ENCODE data around the gene TSPAN5. TPM values are rescaled to one million over a fixed set of nuclear protein-coding genes. Genes with fewer than 3 reads are reported as not detected.
A peak's percentile ranks its signal among the peaks of the same experiment; 100 is the strongest.

TSPAN5 gene
- polyA plus RNA-seq, 2 donors, result 8.8 to 9.8 TPM

GRCh38 chr4:98688411-98689290 is 30.2 kb upstream of the TSPAN5 start:
- Histone ChIP-seq H3K4me1 (ENCODE audit: control insufficient read depth in 2 of 2, insufficient read depth in 2 of 2, low read length in 1 of 2) (no peaks in the 10 kb centered on the region), H3K27ac (ENCODE audit: low read depth in 2 of 2, low read length in 1 of 2) (peak overlapping the region in 1 of 2 donors; percentile 32), H3K4me3 (ENCODE audit: low read depth in 1 of 2, low read length in 2 of 2) (no peak overlapping the region), H3K9me3 (ENCODE audit: control insufficient read depth in 2 of 2, insufficient read depth in 1 of 2, low read depth in 1 of 2, low read length in 1 of 2) (no peaks in the 10 kb centered on the region), H3K36me3 (ENCODE audit: control insufficient read depth in 2 of 2, insufficient read depth in 2 of 2, low read length in 1 of 2) (no peaks in the 10 kb centered on the region), H3K27me3 (ENCODE audit: control insufficient read depth in 1 of 2, insufficient read depth in 2 of 2, low read length in 2 of 2) (no peaks in the 10 kb centered on the region)
- WGBS, 2 donors, result 36% methylated on average over 5 of the region's 5 CpGs

- H3K27me3 ChIP-seq (ENCODE audit: control insufficient read depth in 1 of 2, insufficient read depth in 2 of 2, low read length in 2 of 2), result no peaks in the 10 kb centered on the region
- H3K36me3 ChIP-seq (ENCODE audit: control insufficient read depth in 2 of 2, insufficient read depth in 2 of 2, low read length in 1 of 2), result no peaks in the 10 kb centered on the region
- no peak overlapping the region for H3K27ac ChIP-seq (ENCODE audit: low read depth in 2 of 2, low read length in 1 of 2)
- H3K4me3 ChIP-seq (ENCODE audit: low read depth in 1 of 2, low read length in 2 of 2), result no peak overlapping the region
- H3K4me1 ChIP-seq (ENCODE audit: control insufficient read depth in 2 of 2, insufficient read depth in 2 of 2, low read length in 1 of 2), result no peaks in the 10 kb centered on the region
- no peaks in the 10 kb centered on the region for H3K9me3 ChIP-seq (ENCODE audit: control insufficient read depth in 2 of 2, insufficient read depth in 1 of 2, low read depth in 1 of 2, low read length in 1 of 2)
- 60 to 61% methylated on average over 1 of the region's 1 CpG for WGBS, 2 donors
Measured at GRCh38 chr4:98687876-98688275, 29.5 kb upstream of the TSPAN5 start.

GRCh38 chr4:98686847-98687246 is 28.4 kb upstream of the TSPAN5 start:
- H3K9me3 ChIP-seq (ENCODE audit: control insufficient read depth in 2 of 2, insufficient read depth in 1 of 2, low read depth in 1 of 2, low read length in 1 of 2), result no peaks in the 10 kb centered on the region
- no peak overlapping the region for H3K4me3 ChIP-seq (ENCODE audit: low read depth in 1 of 2, low read length in 2 of 2)
- no peaks in the 10 kb centered on the region for H3K27me3 ChIP-seq (ENCODE audit: control insufficient read depth in 1 of 2, insufficient read depth in 2 of 2, low read length in 2 of 2)
- H3K27ac ChIP-seq (ENCODE audit: low read depth in 2 of 2, low read length in 1 of 2), result no peak overlapping the region
- H3K4me1 ChIP-seq (ENCODE audit: control insufficient read depth in 2 of 2, insufficient read depth in 2 of 2, low read length in 1 of 2), result no peaks in the 10 kb centered on the region
- 28 to 59% methylated on average over 1 of the region's 1 CpG for WGBS, 2 donors
- H3K36me3 ChIP-seq (ENCODE audit: control insufficient read depth in 2 of 2, insufficient read depth in 2 of 2, low read length in 1 of 2), result no peaks in the 10 kb centered on the region

- Histone ChIP-seq H3K4me3 (ENCODE audit: low read depth in 1 of 2, low read length in 2 of 2) (no peak overlapping the region), H3K4me1 (ENCODE audit: control insufficient read depth in 2 of 2, insufficient read depth in 2 of 2, low read length in 1 of 2) (no peaks in the 10 kb centered on the region), H3K27ac (ENCODE audit: low read depth in 2 of 2, low read length in 1 of 2) (no peak overlapping the region), H3K9me3 (ENCODE audit: control insufficient read depth in 2 of 2, insufficient read depth in 1 of 2, low read depth in 1 of 2, low read length in 1 of 2) (no peaks in the 10 kb centered on the region), H3K36me3 (ENCODE audit: control insufficient read depth in 2 of 2, insufficient read depth in 2 of 2, low read length in 1 of 2) (no peaks in the 10 kb centered on the region), H3K27me3 (ENCODE audit: control insufficient read depth in 1 of 2, insufficient read depth in 2 of 2, low read length in 2 of 2) (no peaks in the 10 kb centered on the region)
- WGBS, 2 donors, result 68 to 77% methylated on average over 3 of the region's 3 CpGs
Measured at GRCh38 chr4:98686043-98686707, 27.8 kb upstream of the TSPAN5 start.

GRCh38 chr4:98685225-98686042 is 27.0 kb upstream of the TSPAN5 start:
- H3K36me3 ChIP-seq (ENCODE audit: control insufficient read depth in 2 of 2, insufficient read depth in 2 of 2, low read length in 1 of 2), result no peaks in the 10 kb centered on the region
- H3K4me3 ChIP-seq (ENCODE audit: low read depth in 1 of 2, low read length in 2 of 2), result no peak overlapping the region
- H3K4me1 ChIP-seq (ENCODE audit: control insufficient read depth in 2 of 2, insufficient read depth in 2 of 2, low read length in 1 of 2), result no peaks in the 10 kb centered on the region
- H3K9me3 ChIP-seq (ENCODE audit: control insufficient read depth in 2 of 2, insufficient read depth in 1 of 2, low read depth in 1 of 2, low read length in 1 of 2), result no peaks in the 10 kb centered on the region
- no peaks in the 10 kb centered on the region for H3K27me3 ChIP-seq (ENCODE audit: control insufficient read depth in 1 of 2, insufficient read depth in 2 of 2, low read length in 2 of 2)
- no peak overlapping the region for H3K27ac ChIP-seq (ENCODE audit: low read depth in 2 of 2, low read length in 1 of 2)
- WGBS, 2 donors, result 65 to 72% methylated on average over 8 of the region's 8 CpGs

- no peaks in the 10 kb centered on the region for H3K4me1 ChIP-seq (ENCODE audit: control insufficient read depth in 2 of 2, insufficient read depth in 2 of 2, low read length in 1 of 2)
- H3K9me3 ChIP-seq (ENCODE audit: control insufficient read depth in 2 of 2, insufficient read depth in 1 of 2, low read depth in 1 of 2, low read length in 1 of 2), result no peaks in the 10 kb centered on the region
- H3K27ac ChIP-seq (ENCODE audit: low read depth in 2 of 2, low read length in 1 of 2), result no peak overlapping the region
- 82 to 88% methylated on average over 2 of the region's 2 CpGs for WGBS, 2 donors
- H3K36me3 ChIP-seq (ENCODE audit: control insufficient read depth in 2 of 2, insufficient read depth in 2 of 2, low read length in 1 of 2), result no peaks in the 10 kb centered on the region
- no peak overlapping the region for H3K4me3 ChIP-seq (ENCODE audit: low read depth in 1 of 2, low read length in 2 of 2)
- no peaks in the 10 kb centered on the region for H3K27me3 ChIP-seq (ENCODE audit: control insufficient read depth in 1 of 2, insufficient read depth in 2 of 2, low read length in 2 of 2)
Measured at GRCh38 chr4:98682719-98683118, 24.3 kb upstream of the TSPAN5 start.

GRCh38 chr4:98680806-98681205 is 22.4 kb upstream of the TSPAN5 start:
- H3K27me3 ChIP-seq (ENCODE audit: control insufficient read depth in 1 of 2, insufficient read depth in 2 of 2, low read length in 2 of 2), result no peaks in the 10 kb centered on the region
- H3K4me3 ChIP-seq (ENCODE audit: low read depth in 1 of 2, low read length in 2 of 2), result no peak overlapping the region
- no peaks in the 10 kb centered on the region for H3K4me1 ChIP-seq (ENCODE audit: control insufficient read depth in 2 of 2, insufficient read depth in 2 of 2, low read length in 1 of 2)
- no peaks in the 10 kb centered on the region for H3K36me3 ChIP-seq (ENCODE audit: control insufficient read depth in 2 of 2, insufficient read depth in 2 of 2, low read length in 1 of 2)
- no peaks in the 10 kb centered on the region for H3K9me3 ChIP-seq (ENCODE audit: control insufficient read depth in 2 of 2, insufficient read depth in 1 of 2, low read depth in 1 of 2, low read length in 1 of 2)
- no peak overlapping the region for H3K27ac ChIP-seq (ENCODE audit: low read depth in 2 of 2, low read length in 1 of 2)

GRCh38 chr4:98679738-98680137 is 21.3 kb upstream of the TSPAN5 start:
- no peak overlapping the region for H3K4me3 ChIP-seq (ENCODE audit: low read depth in 1 of 2, low read length in 2 of 2)
- H3K36me3 ChIP-seq (ENCODE audit: control insufficient read depth in 2 of 2, insufficient read depth in 2 of 2, low read length in 1 of 2), result no peaks in the 10 kb centered on the region
- WGBS, 2 donors, result 63 to 66% methylated on average over 4 of the region's 4 CpGs
- no peaks in the 10 kb centered on the region for H3K9me3 ChIP-seq (ENCODE audit: control insufficient read depth in 2 of 2, insufficient read depth in 1 of 2, low read depth in 1 of 2, low read length in 1 of 2)
- H3K27me3 ChIP-seq (ENCODE audit: control insufficient read depth in 1 of 2, insufficient read depth in 2 of 2, low read length in 2 of 2), result no peaks in the 10 kb centered on the region
- H3K27ac ChIP-seq (ENCODE audit: low read depth in 2 of 2, low read length in 1 of 2), result no peak overlapping the region
- H3K4me1 ChIP-seq (ENCODE audit: control insufficient read depth in 2 of 2, insufficient read depth in 2 of 2, low read length in 1 of 2), result no peaks in the 10 kb centered on the region

- Histone ChIP-seq H3K27ac (ENCODE audit: low read depth in 2 of 2, low read length in 1 of 2) (no peak overlapping the region), H3K9me3 (ENCODE audit: control insufficient read depth in 2 of 2, insufficient read depth in 1 of 2, low read depth in 1 of 2, low read length in 1 of 2) (no peaks in the 10 kb centered on the region), H3K4me1 (ENCODE audit: control insufficient read depth in 2 of 2, insufficient read depth in 2 of 2, low read length in 1 of 2) (no peaks in the 10 kb centered on the region), H3K36me3 (ENCODE audit: control insufficient read depth in 2 of 2, insufficient read depth in 2 of 2, low read length in 1 of 2) (no peaks in the 10 kb centered on the region), H3K27me3 (ENCODE audit: control insufficient read depth in 1 of 2, insufficient read depth in 2 of 2, low read length in 2 of 2) (no peaks in the 10 kb centered on the region), H3K4me3 (ENCODE audit: low read depth in 1 of 2, low read length in 2 of 2) (no peak overlapping the region)
- WGBS, 2 donors, result 93 to 95% methylated on average over 3 of the region's 3 CpGs
Measured at GRCh38 chr4:98677799-98678198, 19.4 kb upstream of the TSPAN5 start.
